ENCODE results near the gene ODAD2. TPM values are rescaled to one million over a fixed set of nuclear protein-coding genes. Genes with fewer than 3 reads are reported as not detected.

Gene ODAD2
- total RNA-seq, 1 experiment from 2014 or later = 0.61 TPM

DNA sequence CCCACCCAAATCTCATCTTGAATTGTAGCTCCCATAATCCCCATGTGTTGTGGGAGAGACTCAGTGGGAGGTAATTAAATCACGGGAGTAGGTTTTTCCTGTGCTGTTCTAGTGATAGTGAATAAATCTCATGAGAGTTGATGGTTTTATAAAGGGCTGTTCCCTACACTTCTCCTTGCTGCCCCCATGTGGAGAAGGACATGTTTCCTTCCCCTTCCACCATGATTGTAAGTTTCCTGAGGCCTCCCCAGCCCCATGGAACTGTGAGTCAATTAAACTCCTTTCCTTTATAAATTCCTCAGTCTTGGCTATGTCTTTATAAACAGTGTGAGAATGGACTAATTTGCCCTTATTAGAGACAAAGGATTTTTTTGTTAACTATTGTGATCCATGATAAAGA, 204.7 kb downstream of the ODAD2 start:
- H3K27me3 Mint-ChIP-seq (ENCODE audit: unreplicated experiment) = peaks cover 9% of the 10 kb centered on the region
- intact Hi-C loops (cut with micrococcal nuclease; ENCODE audit: unreplicated experiment) = no loop called here
- H3K4me1 Mint-ChIP-seq (ENCODE audit: low read depth, unreplicated experiment) = no peaks in the 10 kb centered on the region
- no peaks in the 10 kb centered on the region for H3K36me3 Mint-ChIP-seq (ENCODE audit: insufficient read depth, unreplicated experiment)
- CTCF ChIA-PET = interaction anchor here (0.5 kb wide), 1 partner anchor 225 kb away, joined by 3 read pairs; no protein-coding TSS in a partner anchor
- TF ChIP-seq, protein P1, sequence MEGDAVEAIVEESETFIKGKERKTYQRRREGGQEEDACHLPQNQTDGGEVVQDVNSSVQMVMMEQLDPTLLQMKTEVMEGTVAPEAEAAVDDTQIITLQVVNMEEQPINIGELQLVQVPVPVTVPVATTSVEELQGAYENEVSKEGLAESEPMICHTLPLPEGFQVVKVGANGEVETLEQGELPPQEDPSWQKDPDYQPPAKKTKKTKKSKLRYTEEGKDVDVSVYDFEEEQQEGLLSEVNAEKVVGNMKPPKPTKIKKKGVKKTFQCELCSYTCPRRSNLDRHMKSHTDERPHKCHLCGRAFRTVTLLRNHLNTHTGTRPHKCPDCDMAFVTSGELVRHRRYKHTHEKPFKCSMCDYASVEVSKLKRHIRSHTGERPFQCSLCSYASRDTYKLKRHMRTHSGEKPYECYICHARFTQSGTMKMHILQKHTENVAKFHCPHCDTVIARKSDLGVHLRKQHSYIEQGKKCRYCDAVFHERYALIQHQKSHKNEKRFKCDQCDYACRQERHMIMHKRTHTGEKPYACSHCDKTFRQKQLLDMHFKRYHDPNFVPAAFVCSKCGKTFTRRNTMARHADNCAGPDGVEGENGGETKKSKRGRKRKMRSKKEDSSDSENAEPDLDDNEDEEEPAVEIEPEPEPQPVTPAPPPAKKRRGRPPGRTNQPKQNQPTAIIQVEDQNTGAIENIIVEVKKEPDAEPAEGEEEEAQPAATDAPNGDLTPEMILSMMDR (IDR thresholded peaks at IDR 0.05; ENCODE audit: unreplicated experiment) = no peak
- H3K4me3 Mint-ChIP-seq (ENCODE audit: low read depth, unreplicated experiment) = no peak overlapping the region
- DNase-seq = no peak
- no peaks in the 10 kb centered on the region for H3K9me3 Mint-ChIP-seq (ENCODE audit: low read depth, unreplicated experiment)
- H3K27ac Mint-ChIP-seq (ENCODE audit: unreplicated experiment) = no peak overlapping the region
- no TSS peak for BruUV-seq (replicated peaks)

DNA sequence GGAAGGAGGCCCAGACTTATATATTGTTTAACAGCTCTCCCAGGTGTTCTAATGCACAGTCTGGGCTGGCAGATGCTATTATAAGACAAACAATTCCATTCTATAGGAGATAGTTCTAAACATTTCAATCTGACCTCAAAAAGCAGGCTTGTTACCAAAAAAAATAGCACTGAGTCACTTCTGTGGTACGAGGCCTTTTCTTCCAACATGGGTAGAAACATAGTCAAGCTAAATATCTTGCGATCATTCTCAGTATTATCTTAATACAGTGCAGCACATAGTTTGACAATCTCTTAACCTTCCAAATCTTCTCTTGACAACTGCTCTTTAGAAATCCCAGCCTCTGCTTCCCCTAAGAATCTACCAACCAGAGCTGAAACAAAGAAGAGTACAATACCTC, 206.7 kb downstream of the ODAD2 start:
- Mint-ChIP-seq H3K27ac (ENCODE audit: unreplicated experiment) (no peak overlapping the region), H3K27me3 (ENCODE audit: unreplicated experiment) (peaks cover 17% of the 10 kb centered on the region), H3K4me3 (ENCODE audit: low read depth, unreplicated experiment) (no peak overlapping the region), H3K9me3 (ENCODE audit: low read depth, unreplicated experiment) (no peaks in the 10 kb centered on the region), H3K4me1 (ENCODE audit: low read depth, unreplicated experiment) (no peaks in the 10 kb centered on the region), H3K36me3 (ENCODE audit: insufficient read depth, unreplicated experiment) (no peaks in the 10 kb centered on the region)
- no TSS peak for BruUV-seq (replicated peaks)
- no peak for DNase-seq
- intact Hi-C loops (cut with micrococcal nuclease; ENCODE audit: unreplicated experiment) = no loop called here
- TF ChIP-seq, protein P1 (IDR thresholded peaks at IDR 0.05; ENCODE audit: unreplicated experiment) = no peak
- CTCF ChIA-PET = no interaction called here

DNA sequence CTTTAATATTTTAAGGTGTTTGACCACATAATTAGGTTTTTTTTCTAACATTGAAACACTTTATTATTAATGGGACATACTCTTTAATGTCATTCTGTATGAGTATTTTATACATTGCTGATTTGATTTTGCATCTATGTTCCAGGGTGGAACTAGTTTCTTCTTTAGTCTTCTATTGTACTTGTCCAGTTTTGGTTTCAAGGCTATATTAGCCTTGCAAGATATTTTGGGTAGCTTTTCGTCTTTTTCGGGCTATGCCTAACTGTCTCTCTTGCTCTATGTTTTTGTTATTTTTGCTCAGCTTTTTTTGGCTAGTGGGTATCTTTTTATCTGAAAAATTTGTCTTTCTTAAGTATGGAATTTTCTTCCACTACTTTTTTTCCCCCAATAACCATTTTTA, 214.6 kb downstream of the ODAD2 start:
- no peak overlapping the region for H3K27ac Mint-ChIP-seq (ENCODE audit: unreplicated experiment)
- intact Hi-C loops (cut with micrococcal nuclease; ENCODE audit: unreplicated experiment) = loop anchor here (10.0 kb wide), 1 partner anchor 181 kb away; no protein-coding TSS in a partner anchor
- TF ChIP-seq, protein P1 (IDR thresholded peaks at IDR 0.05; ENCODE audit: unreplicated experiment) = no peak
- CTCF ChIA-PET = interaction anchor here (0.6 to 1.4 kb wide), 5 partner anchors 159 to 457 kb away, joined by 3 to 15 read pairs (median 10); no protein-coding TSS in a partner anchor
- DNase-seq = no peak
- H3K4me1 Mint-ChIP-seq (ENCODE audit: low read depth, unreplicated experiment) = peaks cover 8% of the 10 kb centered on the region
- no TSS peak for BruUV-seq (replicated peaks)
- H3K4me3 Mint-ChIP-seq (ENCODE audit: low read depth, unreplicated experiment) = no peak overlapping the region
- peaks cover 4% of the 10 kb centered on the region for H3K9me3 Mint-ChIP-seq (ENCODE audit: low read depth, unreplicated experiment)
- peaks cover 21% of the 10 kb centered on the region for H3K27me3 Mint-ChIP-seq (ENCODE audit: unreplicated experiment)
- H3K36me3 Mint-ChIP-seq (ENCODE audit: insufficient read depth, unreplicated experiment) = no peaks in the 10 kb centered on the region

DNA sequence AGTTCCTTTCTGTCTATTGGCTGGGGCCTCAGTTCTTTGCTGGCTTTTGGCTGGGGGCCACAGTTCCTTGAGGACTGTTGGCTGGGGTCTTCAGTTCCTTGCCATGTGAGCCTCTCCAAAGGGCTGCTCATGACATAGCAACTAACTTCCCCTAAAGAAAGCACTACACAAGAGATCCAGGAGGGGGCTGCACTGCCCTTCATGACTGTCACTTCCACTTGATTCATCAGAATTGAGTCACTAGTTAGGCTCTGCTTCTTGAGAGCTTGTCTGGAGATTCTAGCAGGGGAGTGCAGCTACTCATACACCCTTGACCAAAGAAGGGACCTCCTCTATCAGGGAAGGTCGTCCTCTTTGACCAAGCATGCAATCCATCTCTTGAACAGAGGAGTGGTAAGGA, 215.2 kb downstream of the ODAD2 start:
- intact Hi-C loops (cut with micrococcal nuclease; ENCODE audit: unreplicated experiment) = loop anchor here (1.0 to 10.0 kb wide), 4 partner anchors 181 to 459 kb away; no protein-coding TSS in a partner anchor
- no TSS peak for BruUV-seq (replicated peaks)
- H3K36me3 Mint-ChIP-seq (ENCODE audit: insufficient read depth, unreplicated experiment) = no peaks in the 10 kb centered on the region
- TF ChIP-seq, protein P1 (IDR thresholded peaks at IDR 0.05; ENCODE audit: unreplicated experiment) = peak; percentile 40
- peaks cover 4% of the 10 kb centered on the region for H3K9me3 Mint-ChIP-seq (ENCODE audit: low read depth, unreplicated experiment)
- H3K27ac Mint-ChIP-seq (ENCODE audit: unreplicated experiment) = no peak overlapping the region
- CTCF ChIA-PET = interaction anchor here (0.6 to 1.4 kb wide), 6 partner anchors 37 to 458 kb away, joined by 3 to 15 read pairs (median 7); no protein-coding TSS in a partner anchor
- H3K4me3 Mint-ChIP-seq (ENCODE audit: low read depth, unreplicated experiment) = no peak overlapping the region
- peaks cover 8% of the 10 kb centered on the region for H3K4me1 Mint-ChIP-seq (ENCODE audit: low read depth, unreplicated experiment)
- H3K27me3 Mint-ChIP-seq (ENCODE audit: unreplicated experiment) = peaks cover 21% of the 10 kb centered on the region
- peak; percentile 59 for DNase-seq
